ENCODE data around the gene IMPG1. TPM values are rescaled to one million over a fixed set of nuclear protein-coding genes. Genes with fewer than 3 reads are reported as not detected.

Gene IMPG1
- not detected in 2 replicates for total RNA-seq (2013; cell fraction: nucleolus; rRNA removed)
- total RNA-seq (2014; rRNA removed) (not detected in 2 replicates), total RNA-seq (2014; rRNA removed; fragmentation: Illumina TruSeq; extraction: Trizol) (not detected in 2 replicates), total RNA-seq (2021) (not detected in 2 replicates), polyA plus RNA-seq (2011; rRNA removed) (not detected in 2 replicates), polyA plus RNA-seq (2014; fragmentation: Illumina TruSeq; extraction: Trizol) (not detected in 2 replicates), polyA plus RNA-seq (2014; fragmentation: Nextera tagmentation; extraction: Ambion mirVana) (not detected), polyA plus RNA-seq (2014; rRNA removed) (not detected in 2 replicates), polyA plus RNA-seq (2016; fragmentation: Nextera tagmentation; extraction: Ambion mirVana) (not detected), polyA minus RNA-seq (2011; rRNA and poly(A)+ RNA removed) (not detected in 2 replicates), Bru-seq, nascent RNA (not detected), BruChase-seq, experiment 1, labeled RNA remaining after a 6-hour chase (percentile 0 among the genes with signal in this experiment), BruChase-seq, experiment 2, labeled RNA remaining after a 2-hour chase (not detected)
- not detected for polyA plus RNA-seq (2011; ENCODE audit: low read depth)
- polyA plus RNA-seq (2011; cell fraction: cytosol; rRNA removed), result not detected in 2 replicates
- polyA plus RNA-seq (2011; cell fraction: nucleus; rRNA removed), result not detected in 2 replicates
- not detected in 2 replicates for polyA plus RNA-seq (2012)
- not detected in 2 replicates for polyA minus RNA-seq (2011; cell fraction: cytosol; rRNA and poly(A)+ RNA removed)
- polyA minus RNA-seq (2011; cell fraction: nucleus; rRNA and poly(A)+ RNA removed), result not detected in 2 replicates
- long read RNA-seq, experiment 1, result 0 reads
- long read RNA-seq, experiment 2, result 0 reads

DNA sequence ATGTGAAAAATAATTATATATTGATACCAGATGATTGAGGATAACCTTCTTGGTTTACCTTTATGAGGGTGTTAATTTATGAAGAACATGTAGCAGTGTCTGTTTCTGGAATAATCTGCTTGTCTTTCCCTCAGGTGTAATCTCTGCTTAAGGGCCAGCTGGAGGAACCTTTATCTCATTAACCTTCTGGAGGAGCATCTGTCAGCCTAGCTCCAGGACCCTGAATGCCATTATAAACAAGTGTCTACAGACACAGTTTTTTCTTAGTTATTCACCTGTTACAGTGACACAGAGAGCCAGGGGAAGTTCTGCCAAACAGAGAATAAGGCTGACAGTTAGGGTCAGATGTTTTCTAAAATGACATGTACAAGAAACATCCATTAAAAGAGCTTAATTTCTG, at the start of gene IMPG1:
TSS of gene IMPG1 (minus strand) at position 101 of the 400 bp plus-strand sequence. CDS start 174 bp downstream, outside the sequence.
- Histone ChIP-seq H3K4me2 (ENCODE audit: control insufficient read depth, insufficient read depth) (no peak within 1 kb of the TSS), H3K27ac (ENCODE audit: control insufficient read depth, insufficient read depth) (no peak within 1 kb of the TSS), H3K4me3 (no peak within 1 kb of the TSS), H4K20me1 (ENCODE audit: control insufficient read depth, insufficient read depth) (no peaks in the 10 kb centered on the region), H2AFZ (ENCODE audit: control insufficient read depth, low read depth, low read length) (no peak within 1 kb of the TSS), H3K79me2 (ENCODE audit: control insufficient read depth, insufficient read depth, low read length) (no peaks in the 10 kb centered on the region), H3K36me3 (ENCODE audit: control insufficient read depth in 2 of 2, insufficient read depth in 2 of 2, low read length in 1 of 2) (no peaks in the 10 kb centered on the region), H3K9ac (ENCODE audit: control insufficient read depth, insufficient read depth, low read length) (no peak within 1 kb of the TSS), H3K27me3 (replicated peaks in 1 of 2; ENCODE audit: control insufficient read depth in 2 of 2, insufficient read depth in 2 of 2, low read length in 1 of 2) (no peaks in the 10 kb centered on the region), H3K4me1 (ENCODE audit: control insufficient read depth, insufficient read depth, low read length) (no peaks in the 10 kb centered on the region), H3K9me3 (replicated peaks; ENCODE audit: control insufficient read depth, insufficient read depth, low read length) (no peaks in the 10 kb centered on the region)
- CTCF ChIA-PET, result no interaction called here
- in situ Hi-C loops (cut with MboI) (no loop called here), intact Hi-C loops (cut with micrococcal nuclease; ENCODE audit: unreplicated experiment) (no loop called here)
- RAD21 ChIA-PET (ENCODE audit: unreplicated experiment), result no interaction called here
- BruUV-seq (replicated peaks), result no TSS peak
- no peak for FAIRE-seq
- POLR2A ChIA-PET, result no interaction called here
- no peak for ATAC-seq
- SMC1A ChIA-PET (ENCODE audit: uncharacterized antibody, unreplicated experiment), result no interaction called here
- no peak for TF ChIP-seq RUNX3 (IDR thresholded peaks at IDR 0.05; ENCODE audit: low read length)
- TF ChIP-seq TAF1 (IDR thresholded peaks at IDR 0.05; ENCODE audit: borderline replicate concordance, low read depth, low read length), result no peak
- no peak for TF ChIP-seq IKZF2 (IDR thresholded peaks at IDR 0.05)
- TF ChIP-seq CBFB (IDR thresholded peaks at IDR 0.05; ENCODE audit: low read depth), result no peak
- no peak for TF ChIP-seq EGR1 (IDR thresholded peaks at IDR 0.05; ENCODE audit: borderline replicate concordance in 1 of 2, low read depth in 2 of 2, low read length in 2 of 2)
- no peak for TF ChIP-seq ESRRA (IDR thresholded peaks at IDR 0.05; ENCODE audit: low read length)
- no peak for TF ChIP-seq MXI1 (IDR thresholded peaks at IDR 0.05; ENCODE audit: low read depth, low read length)
- no peak for TF ChIP-seq ZNF687 (IDR thresholded peaks at IDR 0.05)
- no peak for TF ChIP-seq PML (IDR thresholded peaks at IDR 0.05; ENCODE audit: low read length)
- TF ChIP-seq MTA2 (IDR thresholded peaks at IDR 0.05; ENCODE audit: low read depth), result no peak
- no peak for TF ChIP-seq HCFC1 (IDR thresholded peaks at IDR 0.05; ENCODE audit: low read length)
- TF ChIP-seq TBL1XR1 (IDR thresholded peaks at IDR 0.05; ENCODE audit: low read depth, low read length), result no peak
- TF ChIP-seq POLR2AphosphoS5 (IDR thresholded peaks at IDR 0.05; ENCODE audit: low read length), result no peak
- no peak for TF ChIP-seq MTA3 (IDR thresholded peaks at IDR 0.05; ENCODE audit: borderline replicate concordance, low read length)
- no peak for TF ChIP-seq RFX5 (IDR thresholded peaks at IDR 0.05; ENCODE audit: low read depth, low read length)
- no peak for TF ChIP-seq ZSCAN29 (IDR thresholded peaks at IDR 0.05)
- TF ChIP-seq RAD21 (IDR thresholded peaks at IDR 0.05; ENCODE audit: insufficient read depth, low read depth, low read length), result no peak
- no peak for DNase-seq (ENCODE audit: low read depth, low spot score)

All from GM12878 (cell line).